ENCODE data around the gene KCNB1. TPM values are rescaled to one million over a fixed set of nuclear protein-coding genes. Genes with fewer than 3 reads are reported as not detected.

KCNB1 gene
- total and polyA plus RNA-seq, 2 of the 4 experiments (the other 2 are of a cell fraction), result 0.05 TPM; not detected in 1

DNA sequence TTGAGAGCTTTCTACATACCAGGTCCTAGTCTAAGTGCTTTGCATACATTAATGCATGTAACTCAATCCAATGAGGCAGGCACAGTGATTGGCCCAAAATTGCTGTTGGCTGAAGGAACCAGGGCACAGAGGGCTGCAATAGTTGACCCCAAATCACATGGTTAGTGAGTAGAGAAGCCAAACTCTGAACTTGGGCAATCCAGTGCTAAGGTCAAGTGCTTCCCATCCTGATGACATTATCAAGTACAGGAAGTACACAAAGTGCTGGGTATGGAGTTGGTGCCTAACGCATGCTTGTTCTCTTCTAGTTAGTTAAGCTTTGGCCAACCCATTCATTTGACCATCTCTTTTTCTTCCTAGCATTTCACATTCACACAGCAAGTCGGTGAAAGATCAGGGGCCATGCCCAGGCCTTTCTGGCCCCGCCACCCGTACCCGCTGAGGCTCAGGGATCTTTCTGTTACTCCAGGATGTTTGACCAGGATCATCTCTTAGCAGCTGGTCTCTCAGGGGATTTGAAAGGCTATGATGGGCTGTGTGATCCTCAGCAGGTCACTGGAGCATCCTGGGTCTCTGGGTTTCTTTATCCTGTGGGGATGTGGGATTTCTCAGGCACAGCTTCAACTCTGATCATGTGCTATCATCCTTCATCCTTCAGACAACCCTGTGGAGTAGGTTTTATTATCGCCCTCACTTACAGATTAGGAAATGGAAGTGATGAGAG is 7.0 kb downstream of the KCNB1 start:
- H3K36me3 ChIP-seq (ENCODE audit: control insufficient read depth, insufficient read depth, low read length), result no peaks in the 10 kb centered on the region
- no peak for DNase-seq
- no peak overlapping the region for H3K14ac ChIP-seq (replicated peaks; ENCODE audit: low read depth, low read length)
- H3K79me1 ChIP-seq (ENCODE audit: low read depth in 1 of 2, low read length in 2 of 2), result no peaks in the 10 kb centered on the region
- no TSS peak for BruUV-seq (replicated peaks)
- no peak overlapping the region for H3K4ac ChIP-seq (ENCODE audit: low read depth, low read length)
- H2BK15ac ChIP-seq (ENCODE audit: low read depth, low read length), result no peak overlapping the region
- H3K4me1 ChIP-seq (ENCODE audit: control insufficient read depth, insufficient read depth, low read length), result no peaks in the 10 kb centered on the region
- H3K4me2 ChIP-seq (ENCODE audit: low read depth, low read length), result no peak overlapping the region
- TF ChIP-seq FOS (IDR thresholded peaks at IDR 0.05; ENCODE audit: low read depth, low read length) (no peak), POLR2A (IDR thresholded peaks at IDR 0.05; ENCODE audit: low read depth, low read length) (no peak), RCOR1 (IDR thresholded peaks at IDR 0.05; ENCODE audit: insufficient replicate concordance, low read length) (no peak), CHD1 (IDR thresholded peaks at IDR 0.05; ENCODE audit: low read depth, low read length) (no peak), RFX5 (IDR thresholded peaks at IDR 0.05; ENCODE audit: low read depth, low read length) (no peak), SMC3 (IDR thresholded peaks at IDR 0.05; ENCODE audit: low read depth, low read length) (no peak), MAFK (IDR thresholded peaks at IDR 0.05; ENCODE audit: low read depth, low read length) (no peak), NFE2L2 (IDR thresholded peaks at IDR 0.05; ENCODE audit: low read depth, low read length) (no peak), CEBPB (IDR thresholded peaks at IDR 0.05; ENCODE audit: low read depth, low read length) (no peak), MXI1 (IDR thresholded peaks at IDR 0.05; ENCODE audit: borderline replicate concordance, low read depth, low read length) (no peak), CTCF (conservative IDR thresholded peaks at IDR 0.05; ENCODE audit: low read depth, low read length) (no peak), RAD21 (IDR thresholded peaks at IDR 0.05; ENCODE audit: low read length) (no peak), USF2 (IDR thresholded peaks at IDR 0.05; ENCODE audit: low read depth, low read length) (no peak)
- no peak overlapping the region for H3K23ac ChIP-seq (ENCODE audit: low read depth, low read length)
- dilution Hi-C loops (cut with HindIII; ENCODE audit: low sequenced_read_pairs, unreplicated experiment) (no loop called here), intact Hi-C loops (cut with micrococcal nuclease) (no loop called here), in situ Hi-C loops (cut with MboI; ENCODE audit: low sequenced_read_pairs) (no loop called here)
- 0 out of 2 replicates have a peak, but pooled peaks cover 2% of the 10 kb centered on the region for H3K9me3 ChIP-seq (ENCODE audit: control insufficient read depth, insufficient read depth, low read length)
- no peak overlapping the region for H3K18ac ChIP-seq (ENCODE audit: low read depth, low read length)
- no peak overlapping the region for H2BK120ac ChIP-seq (ENCODE audit: low read depth, low read length)
- peaks cover 63% of the 10 kb centered on the region for H3K27me3 ChIP-seq (ENCODE audit: control insufficient read depth, insufficient read depth, low read length)
- no peak overlapping the region for H3K56ac ChIP-seq (ENCODE audit: extremely low read depth, insufficient read depth, low read length)
- ChIA-PET POLR2A (ENCODE audit: unreplicated experiment) (no interaction called here), CTCF (interaction anchor here (1.7 kb wide), 1 partner anchor 9 kb away, joined by 7 read pairs; no protein-coding TSS in a partner anchor)
- no peak overlapping the region for H2BK20ac ChIP-seq (ENCODE audit: low read depth, low read length)
- H2BK5ac ChIP-seq (ENCODE audit: low read depth, low read length, poor library complexity, severe bottlenecking), result no peak overlapping the region
- H2AK9ac ChIP-seq (replicated peaks; ENCODE audit: low read depth, low read length, poor library complexity), result no peak overlapping the region
- no peaks in the 10 kb centered on the region for H4K20me1 ChIP-seq (ENCODE audit: insufficient read depth, low read length)
- H4K5ac ChIP-seq (ENCODE audit: low read depth, low read length), result no peak overlapping the region
- H2AFZ ChIP-seq (replicated peaks; ENCODE audit: low read length, poor library complexity), result no peak overlapping the region
- H4K8ac ChIP-seq (ENCODE audit: low read depth in 2 of 2, low read length in 2 of 2), result no peak overlapping the region
- no peak overlapping the region for H4K91ac ChIP-seq (ENCODE audit: insufficient read depth, low read depth, low read length)
- ATAC-seq (ENCODE audit: low read depth), result no peak
- no peak overlapping the region for H3K9ac ChIP-seq (ENCODE audit: low read depth, low read length)
- no peak overlapping the region for H3K4me3 ChIP-seq (ENCODE audit: insufficient read depth, low read depth, low read length)
- H3K27ac ChIP-seq (ENCODE audit: insufficient read depth, low read length), result no peak overlapping the region
- peaks cover 3% of the 10 kb centered on the region; the same call in 1 of the 2 replicates for H3K9me1 ChIP-seq (ENCODE audit: insufficient read depth, low read length)
- 67% methylated on average over 1 of the region's 6 CpGs; no CpG with 5 or more reads in 1 of the 2 experiments for WGBS, 2 experiments (ENCODE audit: extremely low coverage in 2 of 2, insufficient read length in 1 of 2)
- H2AK5ac ChIP-seq (ENCODE audit: low read depth, low read length), result no peak overlapping the region

Measured in IMR-90 (cell line).